Stimulated activated CD4-positive, alpha-beta T cell treated with anti-CD3 and anti-CD28 coated beads, Interleukin-12 subunit alpha, Interleukin-12 subunit beta, amount 100 ng/mL, for 48 hours (primary cell): ENCODE data around the gene ADAT1.

ENCODE experiments used
- DNase-seq, 3 donors: peaks; one replicate each; pipeline ENCODE4 v3.0.0-alpha.2; 2020; ENCODE audit warnings: low read depth in 2 of 3, low spot score in 1 of 3

Gene ADAT1

GRCh38 chr16:75622761-75623605, at the start of gene ADAT1:
ADAT1 (minus strand) TSS chr16:75623281; CDS start chr16:75620799, 2,482 bp downstream.
- peak; percentile 94 to 96 (median 95) for DNase-seq

GRCh38 chr16:75667503-75667902, 44.4 kb upstream of the ADAT1 start:
- no peak for DNase-seq

- no peak for DNase-seq
Measured at GRCh38 chr16:75660726-75661302, 37.7 kb upstream of the ADAT1 start.

GRCh38 chr16:75660321-75660720, 37.2 kb upstream of the ADAT1 start:
- DNase-seq = no peak

GRCh38 chr16:75658175-75658574, 35.1 kb upstream of the ADAT1 start:
- DNase-seq = no peak

GRCh38 chr16:75653922-75654321, 30.8 kb upstream of the ADAT1 start:
- DNase-seq = no peak

GRCh38 chr16:75648265-75649076, 25.4 kb upstream of the ADAT1 start:
- DNase-seq = peak; percentile 67 to 81 (median 80)

- peak; percentile 87 to 92 (median 92) for DNase-seq
Measured at GRCh38 chr16:75647492-75648264, 24.6 kb upstream of the ADAT1 start, which contains the start of the genes KARS1 and TERF2IP. KARS1 (minus strand) TSS chr16:75647665; CDS start chr16:75647639, 26 bp downstream. TERF2IP (plus strand) TSS chr16:75647773; CDS start chr16:75647883, 110 bp downstream.

- no peak for DNase-seq
Measured at GRCh38 chr16:75647112-75647491, 24.0 kb upstream of the ADAT1 start.

GRCh38 chr16:75644240-75645012, 21.3 kb upstream of the ADAT1 start:
- DNase-seq = no peak

GRCh38 chr16:75640598-75640997, 17.5 kb upstream of the ADAT1 start:
- DNase-seq = no peak

GRCh38 chr16:75635036-75635435, 12.0 kb upstream of the ADAT1 start:
- no peak for DNase-seq

GRCh38 chr16:75632857-75633256, 9.8 kb upstream of the ADAT1 start:
- no peak for DNase-seq

GRCh38 chr16:75630052-75630451, 7.0 kb upstream of the ADAT1 start:
- DNase-seq = no peak

- no peak for DNase-seq
Measured at GRCh38 chr16:75629132-75629531, 6.1 kb upstream of the ADAT1 start.

GRCh38 chr16:75628351-75628750, 5.3 kb upstream of the ADAT1 start:
- DNase-seq = no peak

- no peak for DNase-seq
Measured at GRCh38 chr16:75627851-75628250, 4.8 kb upstream of the ADAT1 start.

GRCh38 chr16:75626806-75627205, 3.7 kb upstream of the ADAT1 start:
- no peak for DNase-seq

- no peak for DNase-seq
Measured at GRCh38 chr16:75624921-75625334, 1.8 kb upstream of the ADAT1 start.

GRCh38 chr16:75621170-75621477, 2.0 kb downstream of the ADAT1 start:
- DNase-seq = no peak
